Fibroblast of peridontal ligament (primary cell): ENCODE data around the gene UXS1.

Experiments
- DNase-seq: peaks from one replicate; pipeline ENCODE4 v3.0.0-alpha.2; 2010; ENCODE audit errors: extremely low read depth

The UXS1 gene

GRCh38 chr2:106189325-106189724 lies 4.8 kb downstream of the UXS1 start:
- DNase-seq: no peak

- DNase-seq: no peak
Observed at GRCh38 chr2:106187273-106187891, 6.7 kb downstream of the UXS1 start.

- DNase-seq: no peak
Observed at GRCh38 chr2:106185475-106186184, 8.5 kb downstream of the UXS1 start.

- no peak for DNase-seq
Observed at GRCh38 chr2:106184857-106185256, 9.2 kb downstream of the UXS1 start.

- DNase-seq: no peak
Observed at GRCh38 chr2:106184394-106184793, 9.7 kb downstream of the UXS1 start.

- DNase-seq: peak; percentile 41
Observed at GRCh38 chr2:106183101-106183696, 10.9 kb downstream of the UXS1 start.

GRCh38 chr2:106181064-106181463 lies 13.0 kb downstream of the UXS1 start:
- no peak for DNase-seq

GRCh38 chr2:106180602-106181001 lies 13.5 kb downstream of the UXS1 start:
- no peak for DNase-seq

- no peak for DNase-seq
Observed at GRCh38 chr2:106178716-106179115, 15.4 kb downstream of the UXS1 start.

- DNase-seq: no peak
Observed at GRCh38 chr2:106177581-106177980, 16.5 kb downstream of the UXS1 start.

- no peak for DNase-seq
Observed at GRCh38 chr2:106176446-106177099, 17.5 kb downstream of the UXS1 start.

- DNase-seq: no peak
Observed at GRCh38 chr2:106175086-106175850, 18.8 kb downstream of the UXS1 start.

GRCh38 chr2:106174056-106174455 lies 20.0 kb downstream of the UXS1 start:
- DNase-seq: no peak

GRCh38 chr2:106172649-106173048 lies 21.5 kb downstream of the UXS1 start:
- no peak for DNase-seq

GRCh38 chr2:106168657-106169056 lies 25.4 kb downstream of the UXS1 start:
- peak; percentile 8 for DNase-seq

GRCh38 chr2:106167067-106167466 lies 27.0 kb downstream of the UXS1 start:
- no peak for DNase-seq

- peak; percentile 12 for DNase-seq
Observed at GRCh38 chr2:106165561-106165960, 28.5 kb downstream of the UXS1 start.

- no peak for DNase-seq
Observed at GRCh38 chr2:106165029-106165428, 29.1 kb downstream of the UXS1 start.

- no peak for DNase-seq
Observed at GRCh38 chr2:106163948-106164545, 30.1 kb downstream of the UXS1 start.

- peak; percentile 29 for DNase-seq
Observed at GRCh38 chr2:106161938-106162820, 31.9 kb downstream of the UXS1 start.
